ENCODE measurements around the gene PCNA.
A peak's percentile ranks its signal among the peaks of the same experiment; 100 is the strongest.

Gene PCNA

GRCh38 chr20:5119435-5120184 lies at the start of gene PCNA:
TSS of gene PCNA (minus strand) at chr20:5119958. CDS start at chr20:5119798, 160 bp downstream.
- peak; percentile 93 to 95 for DNase-seq

- DNase-seq = no peak
Measured at GRCh38 chr20:5168651-5169396, 49.1 kb upstream of the PCNA start.

- DNase-seq = no peak
Measured at GRCh38 chr20:5164645-5165625, 45.2 kb upstream of the PCNA start.

GRCh38 chr20:5161536-5162164 lies 41.9 kb upstream of the PCNA start:
- DNase-seq = no peak

GRCh38 chr20:5160882-5161281 lies 41.1 kb upstream of the PCNA start:
- no peak for DNase-seq

- DNase-seq = no peak
Measured at GRCh38 chr20:5159928-5160327, 40.2 kb upstream of the PCNA start.

GRCh38 chr20:5156675-5157448 lies 37.1 kb upstream of the PCNA start:
- no peak for DNase-seq

- DNase-seq = no peak
Measured at GRCh38 chr20:5155404-5155803, 35.6 kb upstream of the PCNA start.

GRCh38 chr20:5154543-5154925 lies 34.8 kb upstream of the PCNA start:
- DNase-seq = no peak

- no peak for DNase-seq
Measured at GRCh38 chr20:5153612-5154542, 34.1 kb upstream of the PCNA start.

- no peak for DNase-seq
Measured at GRCh38 chr20:5153152-5153467, 33.4 kb upstream of the PCNA start.

GRCh38 chr20:5150226-5151076 lies 30.7 kb upstream of the PCNA start:
- DNase-seq = no peak

- DNase-seq = no peak
Measured at GRCh38 chr20:5149892-5150225, 30.1 kb upstream of the PCNA start.

- DNase-seq = no peak
Measured at GRCh38 chr20:5148581-5148980, 28.8 kb upstream of the PCNA start.

GRCh38 chr20:5146871-5147592 lies 27.3 kb upstream of the PCNA start:
- no peak for DNase-seq

GRCh38 chr20:5146099-5146668 lies 26.4 kb upstream of the PCNA start:
- no peak for DNase-seq

GRCh38 chr20:5145365-5146098 lies 25.8 kb upstream of the PCNA start:
- no peak for DNase-seq

GRCh38 chr20:5143851-5144250 lies 24.1 kb upstream of the PCNA start:
- no peak for DNase-seq

All from stimulated activated CD4-positive, alpha-beta T cell treated with anti-CD3 and anti-CD28 coated beads, Interleukin-4, amount 100 ng/mL, for 4 hours (primary cell).